ENCODE data around the gene NF1.
"Not testable (repeated sequence)": the region's sequence is repeated elsewhere in the genome, so short reads cannot be mapped to it uniquely, and the experiment has no call there.

The NF1 gene

DNA sequence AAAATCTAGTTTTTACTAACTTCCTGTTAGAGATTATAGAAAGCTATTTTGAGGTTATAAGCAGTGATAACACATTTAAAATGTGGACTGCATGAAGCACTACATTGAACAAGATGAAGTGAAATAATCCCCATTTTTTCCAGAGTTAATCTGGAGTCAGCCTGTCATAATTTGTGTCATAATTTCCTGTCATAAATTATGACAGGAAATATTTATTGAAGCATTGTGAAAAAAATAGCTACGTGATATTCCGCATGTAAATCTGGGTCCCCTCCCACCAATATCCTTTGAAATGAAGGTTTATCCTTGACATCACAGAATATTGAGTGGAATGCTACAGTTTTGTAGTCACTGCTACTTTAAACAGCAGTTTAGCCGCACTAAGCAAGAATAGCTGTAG is 162.2 kb downstream of the NF1 start:
- no peak for DNase-seq

DNA sequence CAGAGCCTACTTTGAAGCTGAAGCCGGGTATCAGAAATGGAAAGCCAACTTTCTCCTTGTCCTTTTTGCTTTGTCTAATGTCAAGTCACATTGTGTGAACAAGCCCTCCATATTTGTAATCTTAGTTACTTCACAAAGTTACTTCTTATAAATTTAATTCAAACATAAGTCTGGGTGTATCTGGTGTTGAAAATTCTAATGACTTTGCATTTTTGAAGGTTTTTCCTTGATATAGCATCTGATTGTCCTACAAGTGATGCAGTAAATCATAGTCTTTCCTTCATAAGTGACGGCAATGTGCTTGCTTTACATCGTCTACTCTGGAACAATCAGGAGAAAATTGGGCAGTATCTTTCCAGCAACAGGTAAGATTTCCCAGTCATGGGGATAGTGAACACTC is 165.4 kb downstream of the NF1 start:
- no peak for DNase-seq

DNA sequence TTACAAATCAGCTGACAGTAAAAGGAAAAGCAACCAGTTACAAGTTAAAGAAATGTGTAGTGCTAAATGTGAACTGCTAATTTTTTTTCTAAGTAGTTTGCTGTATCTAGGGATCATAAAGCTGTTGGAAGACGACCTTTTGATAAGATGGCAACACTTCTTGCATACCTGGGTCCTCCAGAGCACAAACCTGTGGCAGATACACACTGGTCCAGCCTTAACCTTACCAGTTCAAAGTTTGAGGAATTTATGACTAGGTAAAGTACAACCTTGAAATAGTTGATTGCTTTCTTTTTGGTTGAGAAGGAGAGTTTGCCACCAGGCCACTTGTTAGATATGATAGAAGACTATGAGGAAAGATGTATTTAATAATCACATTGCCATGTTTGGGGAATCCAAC is 166.8 kb downstream of the NF1 start:
- no peak for DNase-seq

DNA sequence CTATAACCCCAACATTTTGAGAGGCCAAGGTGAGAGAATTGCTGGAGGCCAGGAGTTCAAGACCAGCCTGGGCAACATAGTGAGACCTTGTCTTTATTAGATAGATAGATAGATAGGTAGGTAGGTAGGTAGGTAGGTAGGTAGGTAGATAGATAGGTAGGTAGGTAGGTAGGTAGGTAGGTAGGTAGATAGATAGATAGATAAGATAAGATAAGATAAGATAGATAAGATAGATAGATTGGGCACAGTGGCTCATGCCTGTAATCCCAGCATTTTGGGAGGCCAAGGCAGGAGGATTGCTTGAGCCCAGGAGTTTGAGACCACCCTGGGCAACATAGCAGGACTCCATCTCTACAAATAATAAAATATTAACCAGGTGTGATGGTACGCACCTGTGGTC is 168.1 kb downstream of the NF1 start:
- not testable (repeated sequence) for DNase-seq

DNA sequence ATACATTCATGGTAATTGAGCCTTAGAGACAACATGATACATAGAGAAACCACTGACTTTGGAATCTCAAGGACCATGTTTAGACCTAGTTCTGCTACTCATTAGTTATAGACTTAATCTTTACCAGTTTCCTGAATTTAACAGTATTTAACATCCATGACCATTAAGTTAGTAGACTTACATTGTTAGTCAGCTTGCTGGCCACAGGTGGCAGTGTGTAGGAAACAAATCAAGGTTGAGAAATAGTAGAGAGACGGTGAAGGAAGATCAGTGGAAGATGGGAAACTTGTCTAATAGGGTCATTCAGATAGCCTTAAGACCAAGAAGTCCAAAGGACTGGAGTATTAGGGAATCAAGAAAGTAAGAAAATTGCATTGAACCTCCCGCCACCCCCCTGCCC is 171.3 kb downstream of the NF1 start:
- peak; percentile 33 for DNase-seq

DNA sequence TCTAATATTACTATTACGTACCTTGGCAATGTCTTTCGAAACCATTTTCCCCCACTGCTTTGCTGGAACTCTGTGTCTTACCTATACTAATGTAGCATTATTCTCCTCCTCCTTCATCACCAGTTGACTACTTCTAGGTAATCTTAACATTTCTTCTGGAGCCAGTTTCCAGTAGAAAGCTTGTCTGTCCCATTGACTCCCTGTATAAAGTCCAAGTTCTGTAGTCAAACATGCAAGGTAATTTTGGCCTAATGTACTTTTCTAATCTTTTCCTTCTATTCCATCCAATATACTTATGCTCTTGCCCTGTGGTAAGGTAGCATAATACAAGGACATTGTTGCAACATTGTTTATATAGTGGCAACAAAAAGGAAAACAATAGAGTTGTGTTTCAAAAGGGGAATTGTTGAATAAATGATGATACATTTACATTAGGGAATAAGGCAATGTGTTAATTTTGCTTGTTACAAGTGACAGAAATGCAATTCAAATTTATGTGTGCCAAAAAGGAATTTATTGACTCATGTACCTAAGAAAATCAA is 174.3 kb downstream of the NF1 start:
- no peak for DNase-seq

DNA sequence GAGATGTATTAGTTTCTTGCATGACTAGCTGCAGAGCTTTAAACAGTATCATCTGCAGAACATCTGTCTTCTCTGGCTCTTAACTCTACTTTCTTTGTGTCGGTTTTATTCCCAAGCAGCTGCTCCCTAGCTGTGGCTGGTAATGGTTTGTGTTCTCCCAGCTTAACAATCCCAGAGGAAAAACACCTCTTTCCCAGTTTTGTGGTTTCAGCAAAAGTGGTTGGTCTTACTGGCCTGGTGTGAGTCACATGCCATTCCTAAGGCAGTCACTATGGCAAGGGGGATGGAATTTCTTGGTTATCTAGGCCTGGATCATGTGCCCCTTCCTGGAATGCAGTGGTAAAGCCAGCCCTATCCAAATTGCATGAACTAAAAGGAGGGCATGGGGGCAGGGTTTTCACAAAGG is 174.8 kb downstream of the NF1 start:
- DNase-seq = no peak

DNA sequence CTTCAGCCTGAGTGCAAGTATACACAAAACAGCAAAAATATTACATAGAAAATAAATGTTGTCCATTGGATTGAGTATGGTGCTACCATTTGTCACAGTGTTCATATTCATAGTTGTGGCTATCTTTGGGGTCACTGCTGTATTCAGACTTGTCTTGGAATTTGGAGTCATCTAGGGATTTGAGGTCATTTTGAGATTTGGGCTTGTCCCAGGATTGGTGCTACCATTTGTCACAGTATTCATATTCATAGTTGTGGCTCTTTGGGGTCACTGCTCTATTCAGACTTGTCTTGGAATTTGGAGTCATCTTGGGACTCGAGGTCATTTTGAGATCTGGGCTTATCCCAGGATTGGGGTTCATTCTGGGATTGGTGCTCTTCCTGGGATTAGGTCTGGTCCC is 177.5 kb downstream of the NF1 start:
- no peak for DNase-seq

DNA sequence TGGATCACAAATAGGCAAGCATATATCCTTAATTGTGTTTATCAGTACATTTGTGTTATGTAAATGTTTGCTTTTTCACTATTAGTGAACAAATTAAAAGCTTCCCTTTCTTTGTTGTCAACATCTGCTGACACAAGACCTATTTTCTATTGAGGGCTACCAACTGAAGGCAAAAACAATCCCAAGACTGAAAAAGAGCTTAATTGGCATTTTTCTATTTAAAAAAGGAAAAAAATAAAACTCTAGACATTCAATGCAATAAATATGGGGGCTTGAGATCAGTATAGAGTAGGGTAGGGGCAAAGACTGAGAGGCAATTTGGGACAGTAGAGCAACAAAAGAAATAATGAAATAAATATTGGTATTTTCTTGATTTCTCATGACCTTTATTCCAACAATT is 178.0 kb downstream of the NF1 start:
- no peak for DNase-seq

DNA sequence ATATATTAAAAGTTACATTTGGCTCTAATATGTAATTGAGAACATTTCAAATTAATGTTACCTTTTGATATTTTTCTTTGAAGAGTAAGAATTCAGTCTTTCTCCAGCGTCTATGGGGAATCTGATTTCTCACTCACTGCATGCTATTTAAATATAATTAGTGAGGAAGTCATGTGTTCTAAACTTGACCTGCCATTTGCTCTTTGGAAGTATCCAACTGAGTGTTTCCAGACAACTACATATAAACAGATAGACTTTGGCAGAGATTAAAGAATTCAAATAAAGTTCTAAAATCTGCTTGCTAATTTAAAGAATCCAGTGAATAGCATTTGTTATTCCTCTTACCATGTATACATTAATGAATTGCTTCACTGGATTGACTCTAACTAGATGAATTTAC is 178.7 kb downstream of the NF1 start:
- DNase-seq = no peak

DNA sequence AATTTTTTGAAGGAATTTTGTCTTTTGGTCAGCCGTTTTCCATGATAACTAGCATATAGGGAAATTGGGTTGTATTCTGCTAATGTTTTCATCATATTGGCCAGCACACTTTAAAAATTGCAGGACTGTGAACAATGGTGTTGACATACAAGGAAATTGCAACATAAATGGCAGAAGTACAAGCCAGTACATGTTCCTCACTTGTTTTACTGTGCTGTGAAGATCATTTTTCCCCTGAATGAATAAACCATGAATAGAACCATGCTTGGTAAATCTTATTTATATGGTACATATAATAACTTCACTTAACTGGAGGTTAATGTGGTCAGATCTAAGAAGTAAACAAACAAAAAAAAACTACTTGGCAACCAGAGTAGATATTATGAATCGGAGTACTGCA is 179.5 kb downstream of the NF1 start:
- no peak for DNase-seq

DNA sequence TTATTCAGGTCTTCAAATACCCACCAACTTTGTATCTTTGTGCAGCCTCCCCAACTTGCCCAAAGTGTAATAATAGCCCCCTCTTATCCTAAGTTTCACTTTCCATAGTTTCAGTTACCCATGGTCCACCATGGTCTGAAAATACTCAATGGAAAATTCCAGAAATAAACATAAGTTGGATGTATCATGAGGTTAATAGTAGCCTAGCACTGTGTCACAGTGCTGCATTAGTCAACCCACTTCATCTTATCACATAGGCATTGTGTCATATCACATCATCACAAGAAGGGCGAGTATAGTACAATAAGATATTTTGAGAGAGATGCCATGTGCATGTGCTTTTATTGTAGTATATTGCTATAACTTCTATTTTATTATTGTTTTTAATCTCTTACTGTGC is 180.3 kb downstream of the NF1 start:
- DNase-seq = no peak

DNA sequence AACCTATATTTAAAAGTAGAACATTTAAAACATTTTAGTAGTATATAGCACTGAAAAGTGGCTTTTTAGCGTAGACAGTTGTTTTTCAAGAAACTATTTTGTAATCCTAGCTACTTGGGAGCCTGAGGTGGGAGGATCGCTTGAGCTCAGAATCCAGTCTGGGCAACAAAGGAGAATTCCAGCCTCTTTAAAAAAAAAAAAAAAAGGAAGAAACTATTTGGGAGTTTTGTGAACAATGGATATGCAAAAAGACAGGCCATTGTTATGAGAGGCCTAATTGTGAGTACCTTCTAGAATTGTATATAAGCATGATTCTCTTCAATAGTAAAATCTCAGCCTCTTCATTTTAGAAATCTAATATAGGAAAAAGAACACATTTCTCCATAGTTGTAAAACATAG is 184.6 kb downstream of the NF1 start:
- no peak for DNase-seq

DNA sequence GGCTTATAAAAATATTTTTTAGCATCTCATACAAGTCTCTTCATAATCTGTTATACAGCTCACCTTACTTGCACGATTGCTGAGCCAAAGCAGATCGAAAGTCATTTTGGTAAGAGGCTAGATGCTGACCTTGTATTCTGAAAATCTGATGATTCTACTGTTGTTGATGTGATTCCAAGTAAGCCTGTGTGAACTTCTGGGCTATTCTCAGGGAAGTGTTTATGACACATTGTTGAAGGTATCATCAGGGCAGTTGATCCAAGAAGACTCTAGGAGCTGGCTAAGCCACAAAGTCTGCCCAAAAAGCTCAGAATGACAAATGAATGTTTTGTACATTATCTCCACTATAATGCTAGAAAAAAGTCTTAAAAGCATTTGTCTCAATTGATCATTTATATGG is 186.3 kb downstream of the NF1 start:
- no peak for DNase-seq

DNA sequence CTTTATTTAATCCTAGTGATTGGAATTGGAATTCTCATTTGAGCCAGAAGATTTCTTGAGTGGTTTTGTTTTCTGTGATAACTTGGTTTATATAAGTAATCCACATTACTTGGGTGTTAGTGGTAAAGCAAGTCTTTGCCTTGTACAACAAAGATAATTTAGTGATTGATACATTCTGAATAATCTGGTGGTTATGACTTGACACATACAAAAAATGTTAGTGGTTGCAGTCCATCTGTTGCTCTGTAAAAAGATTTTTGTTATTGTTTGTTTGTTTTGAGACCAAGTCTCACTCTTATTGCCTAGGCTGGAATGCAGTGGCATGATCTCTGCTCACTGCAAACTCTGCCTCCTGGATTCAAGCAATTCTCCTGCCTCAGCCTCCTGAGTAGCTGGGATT is 189.1 kb downstream of the NF1 start:
- no peak for DNase-seq

DNA sequence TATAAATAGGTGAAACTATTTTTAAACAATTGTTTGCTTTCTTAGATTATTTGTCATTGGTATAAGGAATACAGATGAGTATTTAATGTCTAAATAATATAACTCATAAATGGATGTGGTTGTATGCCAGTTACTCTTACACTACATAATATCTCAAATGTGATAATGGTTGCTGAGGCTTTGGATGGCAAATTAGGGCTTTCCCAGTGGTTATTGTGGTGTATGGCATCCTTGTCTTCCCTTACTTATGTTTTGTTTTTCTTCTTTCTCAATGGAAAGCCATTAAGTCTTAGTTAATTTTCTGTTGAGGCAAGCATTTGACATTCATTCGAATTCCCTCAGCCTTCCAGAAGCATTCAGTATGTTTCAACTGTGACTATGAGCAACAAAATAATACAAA is 191.8 kb downstream of the NF1 start:
- no peak for DNase-seq

DNA sequence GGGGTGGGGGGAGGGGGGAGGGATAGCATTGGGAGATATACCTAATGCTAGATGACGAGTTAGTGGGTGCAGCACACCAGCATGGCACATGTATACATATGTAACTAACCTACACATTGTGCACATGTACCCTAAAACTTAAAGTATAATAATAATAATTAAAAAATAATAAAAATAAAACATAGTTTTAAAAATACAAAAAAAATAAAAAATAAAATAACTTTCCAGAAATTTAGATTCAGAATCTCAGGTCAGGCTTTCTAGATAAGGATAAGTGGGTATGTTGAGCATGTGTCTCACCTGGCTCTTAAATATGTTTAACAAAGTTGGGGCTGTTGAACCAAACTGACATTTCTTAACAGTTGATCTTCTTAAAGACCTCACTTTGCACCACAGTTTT is 193.2 kb downstream of the NF1 start:
- not testable (repeated sequence) for DNase-seq

DNA sequence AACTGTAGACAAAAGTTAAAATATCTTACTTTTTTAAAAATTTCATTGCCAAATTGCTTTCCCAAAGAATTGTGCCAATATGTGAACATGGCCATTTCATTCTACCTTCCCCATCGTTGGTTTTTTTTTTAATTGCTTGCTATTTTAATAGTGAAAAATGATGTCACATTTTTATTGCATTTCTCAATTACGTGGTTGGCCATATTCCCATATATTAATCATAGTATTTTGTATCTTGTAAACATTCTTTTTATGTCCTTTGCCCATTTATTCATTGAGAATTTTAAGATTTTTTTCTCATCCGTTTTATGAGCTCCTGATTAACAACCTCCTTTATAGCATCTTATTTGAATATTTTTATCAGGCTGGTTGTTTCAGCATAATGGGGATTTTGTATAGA is 195.0 kb downstream of the NF1 start:
- DNase-seq = no peak

DNA sequence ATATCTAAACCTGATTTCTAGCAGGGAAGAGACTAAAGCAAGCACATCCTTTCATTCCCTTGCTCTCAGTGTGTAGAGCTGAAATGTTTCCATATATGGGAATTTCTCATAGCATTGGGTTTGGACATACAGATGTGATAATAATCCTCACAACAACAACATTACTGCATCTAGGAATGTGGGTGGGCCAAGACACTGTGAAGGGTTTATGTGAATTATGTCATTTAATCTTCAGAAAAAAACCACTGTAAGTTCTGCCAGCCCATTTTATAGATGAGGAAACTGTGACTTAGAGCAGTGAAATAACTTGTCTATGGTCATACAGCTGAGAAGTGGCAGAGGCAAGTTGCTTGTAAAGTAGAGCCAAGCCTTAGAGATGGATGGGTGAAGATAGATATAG is 197.0 kb downstream of the NF1 start:
- DNase-seq = no peak

DNA sequence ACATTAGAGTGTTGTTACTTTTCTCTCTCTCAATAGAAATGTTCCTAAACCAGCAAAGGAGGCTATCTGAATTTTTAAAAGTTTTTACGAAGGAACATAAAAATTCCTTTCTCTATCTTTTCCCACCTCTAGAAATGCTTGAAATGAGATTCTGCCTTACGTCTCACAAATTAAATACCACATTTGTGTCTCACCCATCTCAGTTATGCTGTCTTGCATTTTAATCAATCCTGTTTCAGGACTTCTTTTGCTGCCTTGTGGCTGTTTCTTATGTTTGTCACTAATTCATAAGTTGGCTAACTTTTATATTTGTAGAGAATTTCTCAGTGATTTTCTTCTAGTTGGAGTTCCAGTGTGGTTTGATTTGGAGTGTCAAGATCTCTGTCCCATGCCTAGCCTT is 198.8 kb downstream of the NF1 start:
- DNase-seq = no peak

DNA sequence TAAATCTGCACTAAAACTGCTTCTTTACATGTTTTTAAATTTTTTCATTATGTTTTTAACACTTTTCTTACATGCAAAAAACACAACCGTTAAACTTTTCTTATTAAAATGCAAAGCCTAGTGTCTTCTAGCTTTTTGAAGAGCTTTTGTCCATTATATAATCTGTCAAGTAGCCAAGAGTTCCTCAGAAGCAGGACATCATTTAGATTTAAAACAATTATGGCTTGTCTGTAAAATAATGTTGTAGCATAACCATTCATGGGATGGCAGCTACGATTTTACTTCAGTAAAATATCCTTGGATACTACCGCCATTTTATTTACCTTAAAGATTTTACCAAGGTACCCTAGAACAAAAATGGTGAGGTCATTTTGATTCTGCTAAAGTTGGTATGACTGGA is 199.5 kb downstream of the NF1 start:
- no peak for DNase-seq

DNA sequence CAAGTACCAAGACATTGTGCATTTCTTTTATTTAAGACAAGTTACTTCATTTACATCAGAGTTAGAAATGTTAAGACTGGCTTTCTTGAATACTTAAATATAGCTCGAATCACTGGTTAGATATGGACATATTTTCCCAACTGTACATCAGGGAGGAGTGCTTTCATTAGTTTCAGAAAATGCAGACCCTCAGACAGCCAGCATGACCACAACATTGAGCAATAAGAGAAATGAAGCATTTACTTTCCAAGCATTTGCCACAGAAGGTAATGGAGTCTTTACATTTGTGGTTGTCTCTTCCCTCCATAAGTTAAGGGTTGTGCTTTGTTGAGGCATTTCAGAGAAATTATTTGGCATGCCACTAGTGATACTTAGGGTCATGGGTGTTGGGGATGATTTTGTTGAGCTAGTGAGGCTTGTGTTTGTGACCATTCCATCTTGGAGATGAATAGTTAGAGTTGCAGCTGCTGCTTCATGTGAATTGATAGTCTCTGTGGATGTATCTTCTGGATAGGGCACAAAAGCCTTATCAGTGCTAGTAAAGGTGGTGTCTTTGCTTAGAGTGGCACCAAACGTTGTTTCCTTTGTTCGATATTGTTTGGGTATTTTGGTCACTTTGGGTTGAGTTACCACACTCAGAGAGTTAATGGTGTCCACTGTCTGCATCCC is 200.2 kb downstream of the NF1 start:
- DNase-seq = no peak

DNA sequence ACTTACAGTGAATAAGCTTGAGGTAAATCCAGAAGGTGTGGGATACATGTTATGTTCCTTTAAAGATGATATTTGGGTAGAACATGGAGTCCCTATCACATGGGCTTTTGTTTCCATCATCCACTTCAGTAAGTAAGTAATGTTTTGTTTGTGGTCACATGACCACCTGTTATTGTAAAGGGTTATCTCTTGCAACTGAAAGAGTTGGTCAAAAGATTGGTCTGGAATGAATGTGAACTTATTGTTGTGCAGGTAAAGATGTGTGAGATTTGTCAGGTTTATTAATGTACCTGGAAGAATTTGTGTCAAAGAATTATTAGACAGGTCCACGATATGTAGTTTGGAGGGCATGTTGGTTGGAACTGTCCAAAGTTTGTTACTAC is 200.7 kb downstream of the NF1 start:
- DNase-seq = no peak

DNA sequence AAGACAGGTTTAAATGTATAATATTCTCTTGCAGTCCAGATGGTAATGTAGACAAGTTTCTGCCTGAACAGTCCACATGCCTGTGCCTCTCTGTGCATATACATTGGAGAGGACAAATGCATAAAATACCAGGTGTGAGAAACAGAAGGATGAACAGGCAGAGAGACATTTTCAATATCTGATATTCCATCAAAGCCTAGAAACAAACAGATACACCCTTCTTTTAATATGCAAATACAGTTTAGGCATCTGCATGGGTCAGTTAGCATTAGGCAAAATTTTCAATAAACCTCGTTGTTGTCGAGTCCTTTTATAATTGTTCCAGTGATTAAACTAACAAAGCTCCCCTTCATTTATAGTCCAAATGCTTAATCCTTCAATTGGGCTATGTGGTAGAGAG is 201.4 kb downstream of the NF1 start:
- DNase-seq = no peak

DNA sequence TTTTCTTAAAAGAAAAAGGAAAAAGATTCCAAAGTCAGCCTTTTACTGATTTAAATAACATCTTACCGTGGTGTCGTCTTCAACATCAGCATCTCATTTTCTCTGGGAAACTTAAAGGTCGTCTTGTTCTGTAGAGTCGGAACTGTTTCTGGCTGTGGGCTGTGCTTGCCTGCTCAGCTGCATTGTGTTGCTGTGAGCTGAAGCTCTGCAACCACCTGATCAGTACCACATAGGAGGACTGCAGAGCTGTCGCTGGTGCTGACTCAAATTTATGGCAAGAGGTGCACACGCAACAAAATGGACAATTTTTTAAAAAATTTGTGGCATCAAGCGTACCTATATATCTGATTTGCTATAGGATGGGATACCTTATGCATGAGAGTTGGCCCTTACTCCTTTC is 202.3 kb downstream of the NF1 start, which contains the start of gene OMG:
Gene OMG, minus strand, starts transcription at position 150 of the 400 bp plus-strand sequence. CDS start 908 bp downstream, outside the sequence.
- no peak for DNase-seq
